ENCODE data around the gene C1orf52.

Gene C1orf52

DNA sequence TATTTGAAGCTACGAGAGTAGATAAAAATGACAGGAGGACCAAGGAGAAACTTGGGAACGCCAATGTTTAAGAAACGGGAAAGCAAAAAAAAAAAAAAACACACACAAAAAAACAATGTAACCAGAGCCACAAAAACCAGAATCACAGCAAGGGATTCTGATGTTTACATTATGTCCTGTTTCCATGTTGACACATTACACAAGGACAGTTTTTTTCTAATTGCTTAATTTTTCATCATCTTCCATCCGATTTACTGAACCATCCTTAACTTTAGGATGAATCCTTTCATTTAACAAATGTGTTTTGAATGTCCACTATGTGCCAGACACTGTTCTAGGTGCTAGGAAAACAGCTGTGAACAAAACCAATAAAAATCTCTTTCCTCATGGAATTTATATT is 18.3 kb upstream of the C1orf52 start:
- no peaks in the 10 kb centered on the region for H3K27me3 ChIP-seq (ENCODE audit: insufficient read depth, poor library complexity, severe bottlenecking)
- H3K27ac ChIP-seq (replicated peaks), result no peak overlapping the region
- H3K4me3 ChIP-seq (replicated peaks; ENCODE audit: insufficient read depth, low read length), result no peak overlapping the region
- no peak for DNase-seq (ENCODE audit: low read depth in 1 of 2, low spot score in 1 of 2)
- TF ChIP-seq SPI1 (IDR thresholded peaks at IDR 0.05; ENCODE audit: borderline replicate concordance, low read depth) (no peak), POLR2AphosphoS5 (IDR thresholded peaks at IDR 0.05; ENCODE audit: low read depth) (no peak), GABPA (IDR thresholded peaks at IDR 0.05; ENCODE audit: low read depth) (no peak)
- TF ChIP-seq, protein P1, sequence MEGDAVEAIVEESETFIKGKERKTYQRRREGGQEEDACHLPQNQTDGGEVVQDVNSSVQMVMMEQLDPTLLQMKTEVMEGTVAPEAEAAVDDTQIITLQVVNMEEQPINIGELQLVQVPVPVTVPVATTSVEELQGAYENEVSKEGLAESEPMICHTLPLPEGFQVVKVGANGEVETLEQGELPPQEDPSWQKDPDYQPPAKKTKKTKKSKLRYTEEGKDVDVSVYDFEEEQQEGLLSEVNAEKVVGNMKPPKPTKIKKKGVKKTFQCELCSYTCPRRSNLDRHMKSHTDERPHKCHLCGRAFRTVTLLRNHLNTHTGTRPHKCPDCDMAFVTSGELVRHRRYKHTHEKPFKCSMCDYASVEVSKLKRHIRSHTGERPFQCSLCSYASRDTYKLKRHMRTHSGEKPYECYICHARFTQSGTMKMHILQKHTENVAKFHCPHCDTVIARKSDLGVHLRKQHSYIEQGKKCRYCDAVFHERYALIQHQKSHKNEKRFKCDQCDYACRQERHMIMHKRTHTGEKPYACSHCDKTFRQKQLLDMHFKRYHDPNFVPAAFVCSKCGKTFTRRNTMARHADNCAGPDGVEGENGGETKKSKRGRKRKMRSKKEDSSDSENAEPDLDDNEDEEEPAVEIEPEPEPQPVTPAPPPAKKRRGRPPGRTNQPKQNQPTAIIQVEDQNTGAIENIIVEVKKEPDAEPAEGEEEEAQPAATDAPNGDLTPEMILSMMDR (IDR thresholded peaks at IDR 0.05; ENCODE audit: insufficient read depth, low read length), result no peak
- TF ChIP-seq, protein P2, sequence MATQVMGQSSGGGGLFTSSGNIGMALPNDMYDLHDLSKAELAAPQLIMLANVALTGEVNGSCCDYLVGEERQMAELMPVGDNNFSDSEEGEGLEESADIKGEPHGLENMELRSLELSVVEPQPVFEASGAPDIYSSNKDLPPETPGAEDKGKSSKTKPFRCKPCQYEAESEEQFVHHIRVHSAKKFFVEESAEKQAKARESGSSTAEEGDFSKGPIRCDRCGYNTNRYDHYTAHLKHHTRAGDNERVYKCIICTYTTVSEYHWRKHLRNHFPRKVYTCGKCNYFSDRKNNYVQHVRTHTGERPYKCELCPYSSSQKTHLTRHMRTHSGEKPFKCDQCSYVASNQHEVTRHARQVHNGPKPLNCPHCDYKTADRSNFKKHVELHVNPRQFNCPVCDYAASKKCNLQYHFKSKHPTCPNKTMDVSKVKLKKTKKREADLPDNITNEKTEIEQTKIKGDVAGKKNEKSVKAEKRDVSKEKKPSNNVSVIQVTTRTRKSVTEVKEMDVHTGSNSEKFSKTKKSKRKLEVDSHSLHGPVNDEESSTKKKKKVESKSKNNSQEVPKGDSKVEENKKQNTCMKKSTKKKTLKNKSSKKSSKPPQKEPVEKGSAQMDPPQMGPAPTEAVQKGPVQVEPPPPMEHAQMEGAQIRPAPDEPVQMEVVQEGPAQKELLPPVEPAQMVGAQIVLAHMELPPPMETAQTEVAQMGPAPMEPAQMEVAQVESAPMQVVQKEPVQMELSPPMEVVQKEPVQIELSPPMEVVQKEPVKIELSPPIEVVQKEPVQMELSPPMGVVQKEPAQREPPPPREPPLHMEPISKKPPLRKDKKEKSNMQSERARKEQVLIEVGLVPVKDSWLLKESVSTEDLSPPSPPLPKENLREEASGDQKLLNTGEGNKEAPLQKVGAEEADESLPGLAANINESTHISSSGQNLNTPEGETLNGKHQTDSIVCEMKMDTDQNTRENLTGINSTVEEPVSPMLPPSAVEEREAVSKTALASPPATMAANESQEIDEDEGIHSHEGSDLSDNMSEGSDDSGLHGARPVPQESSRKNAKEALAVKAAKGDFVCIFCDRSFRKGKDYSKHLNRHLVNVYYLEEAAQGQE (IDR thresholded peaks at IDR 0.05; ENCODE audit: insufficient replicate concordance, low read depth), result no peak

DNA sequence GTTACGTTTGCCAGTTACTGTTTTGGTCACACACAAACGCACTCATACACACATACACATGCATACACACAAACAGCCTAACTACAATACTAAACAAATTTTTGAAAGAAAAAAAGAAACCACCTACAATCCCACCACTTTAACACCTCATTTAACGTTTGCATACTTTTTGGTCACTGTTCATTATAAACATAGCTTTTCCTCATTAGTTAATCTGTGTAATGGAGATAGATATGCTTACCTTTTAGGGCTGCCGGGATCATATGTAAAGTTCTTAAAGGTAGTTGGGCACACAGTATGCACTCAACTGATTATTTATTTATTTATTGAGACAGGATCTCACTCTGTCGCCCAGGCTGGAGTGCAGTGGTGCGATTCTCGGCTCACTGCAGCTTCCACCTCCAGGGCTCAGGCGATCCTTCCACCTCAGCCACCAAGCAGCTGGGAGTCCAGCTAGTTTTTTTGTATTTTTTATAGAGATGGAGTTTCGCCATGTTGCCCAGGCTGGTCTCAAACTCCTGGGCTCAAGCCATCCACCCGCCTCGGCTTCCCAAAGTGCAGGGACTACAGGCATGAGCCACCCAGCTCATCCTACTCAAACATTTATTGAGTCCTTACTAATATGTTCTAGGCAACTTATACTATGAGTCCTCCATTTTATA is 17.6 kb upstream of the C1orf52 start:
- no peaks in the 10 kb centered on the region for H3K27me3 ChIP-seq (ENCODE audit: insufficient read depth, poor library complexity, severe bottlenecking)
- no peak for DNase-seq (ENCODE audit: low read depth in 1 of 2, low spot score in 1 of 2)
- H3K4me3 ChIP-seq (replicated peaks; ENCODE audit: insufficient read depth, low read length), result peak overlapping the region; percentile 94
- TF ChIP-seq SPI1 (IDR thresholded peaks at IDR 0.05; ENCODE audit: borderline replicate concordance, low read depth) (no peak), POLR2AphosphoS5 (IDR thresholded peaks at IDR 0.05; ENCODE audit: low read depth) (no peak)
- H3K27ac ChIP-seq (replicated peaks), result peak overlapping the region; percentile 95

DNA sequence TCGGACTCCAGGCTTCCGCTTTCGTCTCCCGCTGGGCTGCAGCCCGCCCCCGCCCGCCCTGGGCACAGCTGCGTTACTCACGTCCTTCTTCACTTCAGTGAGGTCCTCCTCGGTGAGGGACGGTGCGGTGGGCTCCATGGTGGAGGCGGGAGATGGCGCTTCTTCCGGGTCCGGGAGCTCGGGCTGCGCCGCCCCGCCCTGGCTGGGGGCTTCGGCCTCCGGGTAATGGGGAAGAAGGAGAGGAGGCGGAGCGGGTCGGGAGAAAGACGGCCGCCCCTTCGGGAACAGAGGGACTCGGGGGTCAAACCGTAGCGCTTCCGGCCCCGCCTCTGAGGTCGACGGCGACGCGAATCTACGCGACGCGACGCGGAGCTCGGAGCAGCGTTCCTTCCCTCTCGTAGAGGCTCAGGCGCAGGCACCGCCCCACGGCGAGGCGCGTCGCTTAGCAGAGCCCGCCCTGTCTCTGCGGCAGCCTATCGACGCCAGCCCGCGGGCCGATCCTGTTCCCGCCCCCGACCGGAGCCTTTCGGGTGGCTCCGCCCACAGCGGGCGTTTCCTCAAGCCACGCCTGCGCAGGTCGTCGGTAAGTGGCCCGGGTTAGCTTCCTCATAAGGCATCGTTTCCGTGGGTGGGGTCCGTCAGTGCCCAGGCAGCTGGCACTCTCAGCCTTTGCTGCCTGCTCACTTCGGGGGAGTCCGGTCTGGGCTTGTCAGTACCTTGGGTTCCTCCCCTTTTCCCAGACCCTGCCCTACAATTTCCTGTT is 16.9 kb upstream of the C1orf52 start, which contains the start of gene BCL10:
TSS of gene BCL10 (minus strand) at position 418 of the 763 bp plus-strand sequence. CDS start at position 138, 280 bp downstream.
- H3K4me3 ChIP-seq (replicated peaks; ENCODE audit: insufficient read depth, low read length), result peak within 1 kb of the TSS; percentile 94
- no peaks in the 10 kb centered on the region for H3K27me3 ChIP-seq (ENCODE audit: insufficient read depth, poor library complexity, severe bottlenecking)
- peak within 1 kb of the TSS; percentile 95 for H3K27ac ChIP-seq (replicated peaks)
- 0 out of 2 replicates have a peak, but pooled peaks have one; percentile 9 for TF ChIP-seq GABPA (IDR thresholded peaks at IDR 0.05; ENCODE audit: low read depth)
- TF ChIP-seq, protein P2 (IDR thresholded peaks at IDR 0.05; ENCODE audit: insufficient replicate concordance, low read depth), result peak; percentile 61
- TF ChIP-seq SPI1 (IDR thresholded peaks at IDR 0.05; ENCODE audit: borderline replicate concordance, low read depth), result peak; percentile 61; the same call in 1 of the 2 replicates
- TF ChIP-seq, protein P1 (IDR thresholded peaks at IDR 0.05; ENCODE audit: insufficient read depth, low read length), result no peak
- peak; percentile 80 for TF ChIP-seq POLR2AphosphoS5 (IDR thresholded peaks at IDR 0.05; ENCODE audit: low read depth)
- DNase-seq (ENCODE audit: low read depth in 1 of 2, low spot score in 1 of 2), result peak; percentile 86 to 97

DNA sequence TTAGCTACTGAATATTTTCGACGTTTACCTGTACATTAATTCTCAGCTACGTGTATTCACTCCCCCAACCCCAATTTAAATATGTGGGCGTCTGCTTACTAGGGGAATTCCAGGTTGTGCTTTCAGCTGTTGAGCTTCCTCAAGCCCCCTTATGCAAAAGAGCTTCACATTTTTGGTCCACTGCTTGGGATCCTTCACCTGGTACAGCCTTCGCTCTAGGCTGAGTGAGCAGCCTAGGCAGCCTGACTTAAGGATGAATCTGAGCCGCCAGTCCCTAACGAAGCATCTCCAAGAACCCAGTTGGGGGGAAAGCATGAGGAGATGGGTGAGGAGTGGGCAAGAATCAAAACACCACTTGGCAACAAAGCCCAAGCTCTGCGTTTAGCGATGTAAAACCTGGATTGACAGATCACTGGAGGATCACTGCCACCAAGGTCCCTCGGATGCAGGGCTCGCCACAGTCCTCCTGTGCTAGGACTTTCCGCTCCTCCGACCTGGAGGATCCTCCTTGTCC is 16.3 kb upstream of the C1orf52 start:
- Histone ChIP-seq H3K4me3 (replicated peaks; ENCODE audit: insufficient read depth, low read length) (peak overlapping the region; percentile 94), H3K27ac (replicated peaks) (peak overlapping the region; percentile 95), H3K27me3 (ENCODE audit: insufficient read depth, poor library complexity, severe bottlenecking) (no peaks in the 10 kb centered on the region)
- TF ChIP-seq, protein P2 (IDR thresholded peaks at IDR 0.05; ENCODE audit: insufficient replicate concordance, low read depth), result no peak
- TF ChIP-seq, protein P1 (IDR thresholded peaks at IDR 0.05; ENCODE audit: insufficient read depth, low read length), result no peak
- TF ChIP-seq POLR2AphosphoS5 (IDR thresholded peaks at IDR 0.05; ENCODE audit: low read depth) (no peak), SPI1 (IDR thresholded peaks at IDR 0.05; ENCODE audit: borderline replicate concordance, low read depth) (no peak), GABPA (IDR thresholded peaks at IDR 0.05; ENCODE audit: low read depth) (no peak)
- DNase-seq (ENCODE audit: low read depth in 1 of 2, low spot score in 1 of 2), result no peak
